Measurements from ENCODE around the gene EPB41.

- TF ChIP-seq CTCF (IDR thresholded peaks at IDR 0.05) (no peak), POLR2A (IDR thresholded peaks at IDR 0.05) (no peak)
Measured at GRCh38 chr1:29112705-29113412, 198.5 kb downstream of the EPB41 start.

Measured in esophagus squamous epithelium (tissue), 4 donors.